ENCODE measurements around the gene COTL1.

DNA sequence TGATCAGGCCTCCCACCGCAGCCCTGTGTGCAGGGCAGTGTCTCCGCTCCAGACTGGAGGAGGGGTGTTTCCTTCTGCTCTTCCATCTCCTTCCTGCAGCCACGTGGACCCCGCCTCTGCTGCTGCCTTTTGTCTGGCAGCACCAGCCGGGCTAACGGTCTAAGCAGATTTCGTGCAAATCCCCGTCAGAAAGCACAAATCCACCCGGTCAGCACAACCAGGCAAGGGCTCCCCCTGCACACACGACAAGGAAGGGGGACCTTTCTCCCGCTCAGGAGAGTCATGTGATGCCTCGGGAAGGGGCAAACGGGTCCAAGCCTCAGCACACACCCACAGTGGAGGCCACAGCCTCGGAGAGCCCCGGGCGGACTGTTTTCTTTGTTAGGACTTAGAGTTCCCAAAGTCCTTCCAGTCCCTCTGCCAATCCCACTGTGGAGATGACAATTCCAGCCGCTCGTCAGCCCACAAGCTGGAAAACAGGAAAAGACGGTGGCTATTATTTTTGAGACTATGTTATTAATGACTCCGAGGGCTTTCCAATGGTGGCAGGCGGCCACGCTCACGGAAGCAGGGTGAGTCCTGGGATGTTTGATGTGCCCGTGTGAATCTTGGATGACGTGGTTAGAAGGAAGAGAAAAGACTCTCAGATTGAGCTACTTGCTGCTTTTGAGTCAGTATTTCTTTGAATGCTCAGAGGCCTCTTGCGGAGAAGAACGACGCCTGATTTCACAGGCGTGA, 90.9 kb downstream of the COTL1 start:
- no peak for TF ChIP-seq POLR2A (IDR thresholded peaks at IDR 0.05)
- TF ChIP-seq, protein P1, sequence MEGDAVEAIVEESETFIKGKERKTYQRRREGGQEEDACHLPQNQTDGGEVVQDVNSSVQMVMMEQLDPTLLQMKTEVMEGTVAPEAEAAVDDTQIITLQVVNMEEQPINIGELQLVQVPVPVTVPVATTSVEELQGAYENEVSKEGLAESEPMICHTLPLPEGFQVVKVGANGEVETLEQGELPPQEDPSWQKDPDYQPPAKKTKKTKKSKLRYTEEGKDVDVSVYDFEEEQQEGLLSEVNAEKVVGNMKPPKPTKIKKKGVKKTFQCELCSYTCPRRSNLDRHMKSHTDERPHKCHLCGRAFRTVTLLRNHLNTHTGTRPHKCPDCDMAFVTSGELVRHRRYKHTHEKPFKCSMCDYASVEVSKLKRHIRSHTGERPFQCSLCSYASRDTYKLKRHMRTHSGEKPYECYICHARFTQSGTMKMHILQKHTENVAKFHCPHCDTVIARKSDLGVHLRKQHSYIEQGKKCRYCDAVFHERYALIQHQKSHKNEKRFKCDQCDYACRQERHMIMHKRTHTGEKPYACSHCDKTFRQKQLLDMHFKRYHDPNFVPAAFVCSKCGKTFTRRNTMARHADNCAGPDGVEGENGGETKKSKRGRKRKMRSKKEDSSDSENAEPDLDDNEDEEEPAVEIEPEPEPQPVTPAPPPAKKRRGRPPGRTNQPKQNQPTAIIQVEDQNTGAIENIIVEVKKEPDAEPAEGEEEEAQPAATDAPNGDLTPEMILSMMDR (IDR thresholded peaks at IDR 0.05) = no peak
- no peak for TF ChIP-seq POLR2AphosphoS5 (IDR thresholded peaks at IDR 0.05)
- no peak for TF ChIP-seq EP300 (IDR thresholded peaks at IDR 0.05)
